HG03025 (cell line): ENCODE results near the gene NR2F2.
"Not testable (repeated sequence)": the region's sequence is repeated elsewhere in the genome, so short reads cannot be mapped to it uniquely, and the experiment has no call there.

Source experiments
- ATAC-seq: cut with Tn5 transposase; IDR thresholded peaks from one replicate; pipeline ENCODE4 v1.9.1; 2021; ENCODE audit warnings: mild to moderate bottlenecking, moderate library complexity; ENCODE audit not compliant: unreplicated experiment, low FRiP score

The NR2F2 gene

DNA sequence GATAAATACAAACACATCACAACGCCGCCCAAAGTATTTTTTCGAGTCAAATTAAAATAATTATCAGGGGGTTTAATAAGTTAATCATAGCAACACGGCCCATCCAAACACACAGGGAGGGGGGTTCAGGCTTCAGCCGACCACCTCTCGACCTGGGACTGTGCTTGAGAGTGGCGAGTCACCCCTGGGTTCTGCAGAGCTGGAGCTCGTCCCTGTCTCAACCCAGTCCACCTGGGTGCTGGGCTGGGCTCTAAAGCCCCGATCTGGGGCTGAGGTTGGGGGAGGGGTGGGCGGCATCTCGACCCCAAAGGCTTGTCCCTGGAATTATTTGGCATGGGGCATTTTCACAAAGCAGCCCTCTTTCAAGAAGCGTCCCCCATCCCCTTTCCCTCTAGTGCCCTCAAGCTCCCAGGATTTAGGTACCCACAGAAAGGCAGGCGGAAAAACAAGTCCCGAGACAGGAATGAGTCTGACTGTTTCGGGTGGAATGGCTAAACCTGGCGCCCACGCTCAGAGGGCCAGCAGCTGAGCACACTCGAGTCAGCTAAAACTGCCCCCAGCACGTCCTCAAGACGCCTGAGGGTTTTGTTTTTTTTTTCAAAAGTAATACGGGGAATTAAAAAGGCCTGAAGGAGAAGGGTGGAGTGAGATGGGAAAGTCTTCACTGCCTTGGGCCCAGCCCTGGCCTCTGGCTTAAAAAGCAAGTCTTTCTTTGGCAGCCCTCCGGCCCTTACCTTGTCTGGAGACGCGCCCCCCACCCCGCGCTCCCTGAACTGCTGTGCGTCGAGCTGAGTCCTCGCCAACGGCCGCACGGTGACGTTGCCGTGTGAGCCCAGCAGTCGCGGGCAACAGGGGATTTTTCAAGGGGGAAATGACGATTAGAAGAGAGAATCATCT lies 32.5 kb downstream of the NR2F2 start:
- ATAC-seq = no peak

GRCh38 chr15:96363707-96364106 lies 33.2 kb downstream of the NR2F2 start:
- ATAC-seq = no peak

GRCh38 chr15:96365781-96366525 lies 35.5 kb downstream of the NR2F2 start:
- ATAC-seq = no peak

- no peak for ATAC-seq
Measured at GRCh38 chr15:96366526-96366877, 36.0 kb downstream of the NR2F2 start.

DNA sequence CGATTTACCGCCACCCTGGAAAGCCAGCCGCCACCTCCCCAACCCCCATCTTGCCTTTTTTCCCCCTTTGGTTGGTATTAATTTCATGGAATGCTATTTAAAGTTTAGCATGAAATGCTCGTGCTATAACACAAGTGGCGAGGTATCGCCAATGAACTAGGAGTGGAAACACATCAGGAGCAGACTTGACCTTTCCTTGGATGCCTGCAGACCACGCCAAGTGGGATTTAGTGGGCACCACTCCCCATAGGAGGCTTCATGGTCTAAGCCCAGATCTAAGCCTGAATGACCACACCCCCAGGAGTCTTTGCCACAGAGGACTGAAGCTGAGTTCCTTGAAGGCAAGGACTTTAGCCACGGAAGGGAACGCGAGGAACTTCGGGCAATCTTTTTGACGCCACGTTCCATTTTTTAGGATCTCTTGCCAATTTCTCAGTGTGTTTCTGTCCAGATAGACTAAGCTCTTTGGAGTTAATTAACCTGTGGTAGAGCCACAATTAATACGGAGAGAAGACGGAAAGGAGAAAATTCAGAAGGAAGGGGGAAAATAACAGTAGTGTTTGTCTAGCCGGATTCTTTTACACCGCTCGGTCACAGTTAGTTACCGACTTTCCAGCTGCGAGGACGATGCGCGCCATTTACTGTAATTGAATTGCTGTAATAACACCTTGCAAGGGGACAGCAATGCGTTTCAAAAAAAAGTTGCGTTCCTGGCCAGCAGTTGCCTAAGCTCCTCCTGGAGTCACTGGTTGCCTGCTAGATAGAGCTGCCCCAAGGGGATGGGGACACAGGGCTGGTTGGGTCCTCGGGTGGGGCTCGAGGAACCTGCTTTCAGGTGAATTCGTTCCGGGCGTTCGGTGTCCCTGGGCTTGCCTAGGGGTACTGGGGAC lies 37.1 kb downstream of the NR2F2 start:
- no peak for ATAC-seq

GRCh38 chr15:96369351-96369750 lies 38.9 kb downstream of the NR2F2 start:
- ATAC-seq = no peak

- no peak for ATAC-seq
Measured at GRCh38 chr15:96369825-96370621, 39.5 kb downstream of the NR2F2 start.

DNA sequence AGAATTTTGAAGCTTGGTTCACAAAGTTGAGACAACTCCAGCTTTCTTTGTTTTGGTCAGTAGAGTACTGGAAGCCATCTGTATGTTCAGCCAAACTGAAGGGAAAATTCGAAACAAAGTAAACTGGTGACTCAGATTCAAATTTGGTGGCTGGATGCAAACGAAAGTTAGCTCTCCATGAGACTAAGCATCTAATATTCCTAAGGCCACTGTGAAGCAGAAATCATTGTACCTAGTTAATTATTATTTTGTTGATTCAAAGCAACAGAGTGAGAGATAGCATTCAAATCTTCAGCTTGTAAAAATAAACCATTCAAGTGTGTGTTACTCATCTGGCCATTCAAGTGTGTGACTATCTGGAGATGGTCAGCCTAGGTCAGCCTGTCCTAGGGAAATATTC lies 42.1 kb downstream of the NR2F2 start:
- ATAC-seq = no peak

DNA sequence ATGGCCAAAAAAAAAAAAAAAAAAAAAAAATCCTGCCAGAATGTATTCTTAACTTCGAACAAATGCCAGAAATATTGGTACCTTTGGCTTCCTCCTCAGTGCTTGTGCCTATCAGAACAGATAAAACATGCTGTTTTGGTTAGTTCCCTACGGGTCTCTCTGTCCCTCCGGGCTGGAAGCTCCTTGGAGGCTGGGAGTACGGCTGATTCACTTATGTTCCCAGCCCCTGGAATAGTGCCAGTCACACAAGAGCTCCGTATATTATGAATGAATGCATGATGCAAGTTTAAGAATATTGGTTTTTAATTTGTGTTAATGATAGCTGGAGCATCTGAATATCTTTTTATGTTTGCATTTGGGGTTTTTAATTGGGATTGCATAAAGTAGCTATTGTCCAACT lies 44.0 kb downstream of the NR2F2 start:
- ATAC-seq = no peak

DNA sequence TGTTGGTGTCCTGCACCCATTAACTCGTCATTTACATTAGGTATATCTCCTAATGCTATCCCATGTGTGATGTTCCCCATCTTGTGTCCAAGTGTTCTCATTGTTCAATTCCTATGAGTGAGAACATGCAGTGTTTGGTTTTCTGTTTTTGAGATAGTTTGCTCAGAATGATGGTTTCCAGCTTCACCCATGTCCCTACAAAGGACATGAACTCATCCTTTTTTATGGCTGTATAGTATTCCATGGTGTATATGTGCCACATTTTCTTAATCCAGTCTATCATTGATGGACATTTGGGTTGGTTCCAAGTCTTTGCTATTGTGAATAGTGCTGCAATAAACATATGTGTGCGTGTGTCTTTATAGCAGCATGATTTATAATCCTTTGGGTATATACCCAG lies 49.1 kb downstream of the NR2F2 start:
- ATAC-seq = not testable (repeated sequence)

GRCh38 chr15:96381463-96381862 lies 51.0 kb downstream of the NR2F2 start:
- ATAC-seq = no peak

GRCh38 chr15:96385195-96385594 lies 54.7 kb downstream of the NR2F2 start:
- no peak for ATAC-seq

GRCh38 chr15:96388673-96389072 lies 58.2 kb downstream of the NR2F2 start:
- no peak for ATAC-seq
